HG03520 (cell line): ENCODE data around the gene SLC1A7.
"Not testable (repeated sequence)": the region's sequence is repeated elsewhere in the genome, so short reads cannot be mapped to it uniquely, and the experiment has no call there.

Experiments used
- ATAC-seq: cut with Tn5 transposase; IDR thresholded peaks from one replicate; pipeline ENCODE4 v1.9.1; 2021; ENCODE audit warnings: mild to moderate bottlenecking, moderate library complexity; ENCODE audit not compliant: unreplicated experiment

SLC1A7 gene

DNA sequence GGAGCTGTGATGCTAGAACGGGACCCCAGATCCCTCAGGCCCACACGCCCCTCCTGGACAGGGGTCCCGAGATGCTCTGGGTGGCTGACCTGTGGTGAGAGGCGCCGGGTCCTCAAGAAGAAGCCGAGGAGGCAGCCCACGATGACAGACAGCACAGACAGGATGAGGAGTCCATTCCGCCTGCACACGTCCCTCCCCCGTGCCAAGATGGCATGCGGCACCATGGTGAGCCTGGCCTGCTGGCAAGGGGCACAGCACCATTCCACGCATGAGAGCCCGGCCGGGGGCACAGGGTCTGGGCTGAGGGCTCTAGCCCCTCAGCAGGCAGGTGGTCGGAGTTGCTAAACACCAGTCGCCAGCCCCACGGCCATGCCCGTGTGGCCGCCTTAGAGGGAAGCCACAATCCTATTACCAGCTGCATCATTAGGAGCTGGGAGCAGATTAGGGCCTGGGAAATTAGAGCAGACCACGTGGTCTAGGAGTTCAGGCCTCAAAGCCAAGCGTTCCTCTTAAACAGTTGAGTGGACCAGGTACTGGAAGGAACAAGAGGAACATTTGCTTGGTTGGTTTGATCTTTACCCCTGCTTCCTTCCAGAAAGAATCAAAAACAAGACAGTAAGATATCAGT lies at the start of gene SLC1A7:
Gene SLC1A7, minus strand, starts transcription at position 413 of the 628 bp plus-strand sequence. Its CDS starts 189 bp downstream, at position 224.
- ATAC-seq, result no peak

GRCh38 chr1:53190210-53190611 lies 47.8 kb upstream of the SLC1A7 start:
- ATAC-seq, result no peak

GRCh38 chr1:53189061-53189460 lies 46.6 kb upstream of the SLC1A7 start:
- ATAC-seq, result no peak

GRCh38 chr1:53188099-53188498 lies 45.7 kb upstream of the SLC1A7 start:
- ATAC-seq, result no peak

DNA sequence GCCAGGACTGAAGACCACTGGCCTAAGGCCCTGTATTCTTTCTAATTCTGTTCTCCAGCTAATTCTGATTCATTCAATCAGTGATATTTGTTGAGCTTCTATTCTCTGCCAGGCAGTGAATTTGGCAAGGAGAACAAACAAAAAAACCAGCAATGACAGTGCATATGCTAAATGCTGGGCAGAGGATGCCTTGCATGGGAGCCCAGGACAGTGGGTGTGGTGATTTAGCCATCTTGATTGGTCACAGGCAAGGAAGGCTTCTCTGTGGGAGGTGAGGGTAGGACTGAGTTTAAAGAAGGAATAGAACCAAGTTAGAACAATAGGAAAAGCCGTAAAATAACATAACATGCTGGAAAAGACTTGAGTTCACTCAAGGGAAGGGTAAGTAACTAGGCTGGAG lies 45.0 kb upstream of the SLC1A7 start:
- ATAC-seq, result no peak

DNA sequence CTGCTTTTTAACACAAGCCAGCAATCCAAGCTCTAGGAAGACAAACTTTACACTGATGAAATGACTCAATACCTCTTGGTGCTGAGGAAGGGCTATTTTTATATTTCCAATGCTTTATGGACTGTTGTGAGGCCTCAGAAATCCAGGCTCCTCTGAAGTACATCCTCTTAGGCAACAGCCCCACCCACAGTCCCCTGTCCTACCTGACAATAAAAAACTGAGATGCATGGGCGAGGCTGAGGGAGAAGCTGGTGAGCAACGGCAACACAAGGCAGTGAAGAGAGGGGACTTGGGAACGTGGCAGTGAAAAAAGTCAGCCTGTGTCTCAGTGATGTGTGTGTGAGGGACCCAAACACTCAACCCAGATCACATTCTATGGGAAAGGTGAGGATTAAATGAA lies 44.1 kb upstream of the SLC1A7 start:
- no peak for ATAC-seq

GRCh38 chr1:53185955-53186297 lies 43.5 kb upstream of the SLC1A7 start:
- not testable (repeated sequence) for ATAC-seq

GRCh38 chr1:53183095-53183990 lies 40.9 kb upstream of the SLC1A7 start:
- ATAC-seq, result no peak

- no peak for ATAC-seq
These were observed 40.3 kb upstream of the SLC1A7 start for GRCh38 chr1:53182716-53183094.

GRCh38 chr1:53182111-53182593 lies 39.7 kb upstream of the SLC1A7 start:
- no peak for ATAC-seq

DNA sequence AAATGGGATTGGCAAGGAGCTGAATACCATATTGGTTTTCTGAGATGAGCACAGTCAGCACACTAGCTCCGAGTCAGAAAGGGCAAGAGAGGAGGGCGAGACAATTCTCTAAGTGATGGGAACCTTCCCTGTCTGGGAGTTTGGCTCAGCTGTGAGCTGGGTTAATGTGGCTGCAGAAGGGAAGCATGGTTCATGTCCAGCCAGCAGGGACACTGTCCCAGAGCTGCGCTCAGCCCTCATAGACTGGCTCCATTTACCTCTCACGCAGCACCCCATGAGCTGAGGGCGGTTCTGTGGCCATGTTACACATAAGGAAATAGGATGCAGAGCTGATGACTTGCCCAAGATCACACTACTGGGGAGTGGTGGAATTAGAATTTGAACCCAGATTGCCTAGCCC lies 38.5 kb upstream of the SLC1A7 start:
- ATAC-seq, result no peak

GRCh38 chr1:53180226-53180625 lies 37.8 kb upstream of the SLC1A7 start:
- no peak for ATAC-seq

DNA sequence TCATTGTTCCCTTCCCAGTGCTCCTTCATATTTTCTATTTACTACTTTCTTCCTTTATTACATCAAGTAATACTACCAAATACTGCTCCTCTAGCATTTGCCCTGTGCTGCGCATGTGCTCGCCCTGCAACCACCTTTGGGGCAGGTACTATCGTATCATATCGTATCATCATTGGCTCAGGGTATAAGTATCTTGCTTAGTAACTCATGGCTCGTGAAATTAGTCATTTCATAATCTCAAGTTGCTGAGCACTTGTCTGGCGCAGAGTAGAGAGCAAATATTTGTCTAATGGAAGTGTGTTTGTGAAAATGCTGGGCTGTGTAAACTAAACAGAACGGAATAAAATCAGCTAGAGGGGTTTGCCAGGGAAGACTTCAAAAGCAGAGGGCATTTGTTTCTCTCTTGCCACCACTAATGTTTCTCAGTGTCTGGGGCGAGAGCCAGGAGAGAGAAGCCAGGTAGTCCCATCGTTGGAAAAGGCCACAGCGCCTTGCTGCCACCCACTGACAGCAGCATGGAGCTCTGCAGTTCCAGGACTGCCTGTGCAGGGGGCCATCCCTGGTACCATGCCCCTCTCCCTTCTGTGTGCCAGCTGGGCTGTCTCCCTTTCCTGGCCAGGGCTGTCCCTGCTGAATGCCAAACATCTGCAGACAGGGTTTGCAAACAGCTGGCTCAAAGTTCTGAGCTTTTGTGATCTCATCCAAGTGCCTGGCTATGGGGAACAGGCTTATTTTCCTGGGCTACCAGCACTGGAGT lies 34.2 kb upstream of the SLC1A7 start:
- no peak for ATAC-seq

- ATAC-seq, result no peak
These were observed 32.8 kb upstream of the SLC1A7 start for GRCh38 chr1:53174971-53175913.

DNA sequence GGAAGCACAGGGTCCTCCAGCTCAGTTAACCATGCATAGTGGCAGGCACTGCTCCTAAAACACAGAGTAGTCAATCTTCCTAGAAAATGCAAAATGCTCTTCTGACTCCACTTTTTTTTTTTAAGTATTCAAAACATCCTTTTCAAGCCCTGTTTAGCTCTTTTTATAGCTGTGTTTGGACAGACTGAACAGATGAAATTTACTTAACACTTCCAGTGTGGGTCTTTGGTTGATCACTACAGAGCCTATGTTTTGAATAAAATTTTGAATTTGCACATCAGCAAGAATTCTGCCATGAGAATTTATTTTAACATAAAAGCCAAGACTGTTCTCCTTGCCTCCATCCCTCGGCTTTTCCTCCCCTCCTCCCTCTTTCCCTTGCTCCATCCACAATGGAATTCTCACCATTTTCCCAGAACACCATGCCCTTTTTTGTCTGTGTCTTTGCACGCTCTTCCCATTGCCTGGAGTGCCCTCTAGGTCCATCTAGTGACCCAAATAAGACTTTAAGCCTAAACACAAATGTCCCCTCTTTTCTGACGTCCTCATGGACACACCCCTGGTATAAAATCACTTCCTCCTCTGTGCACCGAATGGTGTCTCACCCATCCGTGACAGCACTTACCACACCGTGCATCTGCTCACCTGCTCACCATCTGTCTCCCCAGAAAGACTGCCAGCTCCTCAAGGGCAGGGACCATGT lies 30.1 kb upstream of the SLC1A7 start:
- ATAC-seq, result no peak

DNA sequence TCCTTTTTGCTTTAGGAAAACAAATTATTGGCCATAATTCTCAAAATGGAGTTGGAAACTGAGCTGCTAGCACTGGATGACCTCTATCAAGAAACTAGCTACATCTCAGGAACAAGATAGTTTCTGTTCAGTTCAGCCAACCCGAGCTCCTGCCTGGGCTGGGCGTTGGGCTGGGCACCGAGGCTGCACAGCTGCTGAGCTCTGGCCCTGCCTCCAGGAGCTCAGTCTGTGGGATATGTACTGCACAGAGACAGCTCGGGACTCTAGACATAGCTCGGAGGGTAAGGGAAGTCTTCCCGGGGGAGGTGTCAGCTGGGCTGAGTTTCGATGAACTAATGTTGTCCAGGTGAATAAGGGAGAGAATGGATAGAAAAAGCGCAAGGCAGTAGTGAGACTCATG lies 24.5 kb upstream of the SLC1A7 start:
- ATAC-seq, result no peak

DNA sequence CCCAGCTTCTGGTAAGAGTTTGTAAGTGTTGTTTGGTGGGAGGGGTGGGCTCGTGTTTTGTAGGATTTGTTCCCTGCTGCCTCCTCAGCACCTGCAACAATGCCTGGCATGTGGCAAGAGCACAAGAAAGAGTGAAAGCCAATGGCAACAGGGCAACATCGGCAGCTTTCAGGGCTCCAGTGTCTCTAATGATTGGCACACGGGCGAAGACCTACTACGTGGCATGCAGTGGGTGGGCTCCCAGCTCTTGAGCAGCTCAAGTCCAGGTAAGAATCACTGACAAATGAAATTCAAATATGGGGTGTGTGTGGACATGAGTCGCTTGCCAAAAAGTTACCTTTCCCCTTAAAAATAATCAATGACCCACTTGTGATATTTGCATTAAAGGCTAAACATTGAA lies 23.9 kb upstream of the SLC1A7 start:
- ATAC-seq, result no peak

- ATAC-seq, result no peak
These were observed 23.0 kb upstream of the SLC1A7 start for GRCh38 chr1:53165408-53165961.

GRCh38 chr1:53163291-53163768 lies 20.9 kb upstream of the SLC1A7 start:
- no peak for ATAC-seq
